GM20000 (cell line): ENCODE results near the gene BNC1.
"Not testable (repeated sequence)": the region's sequence is repeated elsewhere in the genome, so short reads cannot be mapped to it uniquely, and the experiment has no call there.

Source experiments
- DNase-seq: peaks from one replicate; pipeline ENCODE4 v3.0.0; 2012; ENCODE audit warnings: low spot score
- TF ChIP-seq, protein P1 (sequence below): IDR thresholded peaks from 2 replicates; pipeline ENCODE4 v1.5.1; 2012; ENCODE audit warnings: mild to moderate bottlenecking, control low read depth; ENCODE audit errors: extremely low read depth, missing control alignments

The BNC1 gene

DNA sequence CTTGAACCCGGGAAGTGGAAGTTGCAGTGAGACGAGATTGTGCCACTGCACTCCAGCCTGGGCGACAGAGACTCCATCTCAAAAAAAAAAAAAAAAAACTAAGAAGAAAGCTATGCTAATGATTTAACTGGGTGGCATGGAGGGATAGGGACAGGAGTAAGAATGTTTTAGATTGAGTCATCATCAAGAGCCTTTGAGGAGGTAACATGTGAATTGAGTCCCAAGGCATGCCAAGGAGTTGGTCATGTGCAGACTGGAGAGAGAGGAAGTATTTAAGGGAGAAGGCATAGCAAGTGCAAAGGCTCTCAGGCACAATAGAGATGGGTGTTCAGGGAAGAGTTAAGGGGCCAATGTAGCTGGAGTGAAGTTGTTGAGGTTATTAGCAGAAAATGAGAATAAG, 9.1 kb downstream of the BNC1 start:
- TF ChIP-seq, protein P1, sequence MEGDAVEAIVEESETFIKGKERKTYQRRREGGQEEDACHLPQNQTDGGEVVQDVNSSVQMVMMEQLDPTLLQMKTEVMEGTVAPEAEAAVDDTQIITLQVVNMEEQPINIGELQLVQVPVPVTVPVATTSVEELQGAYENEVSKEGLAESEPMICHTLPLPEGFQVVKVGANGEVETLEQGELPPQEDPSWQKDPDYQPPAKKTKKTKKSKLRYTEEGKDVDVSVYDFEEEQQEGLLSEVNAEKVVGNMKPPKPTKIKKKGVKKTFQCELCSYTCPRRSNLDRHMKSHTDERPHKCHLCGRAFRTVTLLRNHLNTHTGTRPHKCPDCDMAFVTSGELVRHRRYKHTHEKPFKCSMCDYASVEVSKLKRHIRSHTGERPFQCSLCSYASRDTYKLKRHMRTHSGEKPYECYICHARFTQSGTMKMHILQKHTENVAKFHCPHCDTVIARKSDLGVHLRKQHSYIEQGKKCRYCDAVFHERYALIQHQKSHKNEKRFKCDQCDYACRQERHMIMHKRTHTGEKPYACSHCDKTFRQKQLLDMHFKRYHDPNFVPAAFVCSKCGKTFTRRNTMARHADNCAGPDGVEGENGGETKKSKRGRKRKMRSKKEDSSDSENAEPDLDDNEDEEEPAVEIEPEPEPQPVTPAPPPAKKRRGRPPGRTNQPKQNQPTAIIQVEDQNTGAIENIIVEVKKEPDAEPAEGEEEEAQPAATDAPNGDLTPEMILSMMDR = no peak
- no peak for DNase-seq

DNA sequence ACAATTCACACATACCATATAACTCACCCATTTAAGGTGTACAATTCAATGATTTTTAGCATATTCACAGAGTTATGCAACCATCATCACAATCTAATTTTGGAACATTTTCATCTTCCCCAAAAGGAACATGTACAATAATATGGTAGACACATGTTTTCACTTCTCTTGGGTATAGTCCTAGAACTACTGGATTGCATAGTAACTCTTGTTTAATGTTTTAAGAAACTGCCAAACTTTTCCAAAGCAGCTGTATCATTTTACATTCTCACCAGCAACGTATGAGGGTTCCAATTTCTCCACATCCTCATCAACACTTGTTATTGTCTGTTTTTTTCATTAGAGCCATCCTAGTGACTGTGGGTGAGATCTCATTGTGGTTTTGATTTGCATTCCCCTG, 14.3 kb downstream of the BNC1 start:
- no peak for DNase-seq
- TF ChIP-seq, protein P1 = no peak

DNA sequence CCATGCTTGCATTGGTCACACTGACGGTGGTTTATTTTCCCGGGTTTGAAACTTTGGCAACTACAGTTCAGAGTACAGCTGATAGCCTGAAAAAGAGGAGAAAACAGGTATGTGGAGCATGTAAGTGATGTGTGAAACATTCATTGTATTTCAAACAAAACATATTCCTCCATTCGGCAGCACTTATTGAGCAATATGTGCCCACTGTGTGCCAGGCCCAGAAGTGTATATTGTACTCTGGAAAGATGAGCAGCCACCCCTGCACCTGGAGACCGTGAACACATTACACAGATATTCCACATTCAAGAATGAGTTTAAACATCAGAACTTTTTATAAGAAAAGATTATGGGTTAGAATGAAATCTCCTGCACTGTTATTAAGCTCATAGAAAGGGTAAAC, 16.3 kb downstream of the BNC1 start:
- TF ChIP-seq, protein P1 = no peak
- no peak for DNase-seq

DNA sequence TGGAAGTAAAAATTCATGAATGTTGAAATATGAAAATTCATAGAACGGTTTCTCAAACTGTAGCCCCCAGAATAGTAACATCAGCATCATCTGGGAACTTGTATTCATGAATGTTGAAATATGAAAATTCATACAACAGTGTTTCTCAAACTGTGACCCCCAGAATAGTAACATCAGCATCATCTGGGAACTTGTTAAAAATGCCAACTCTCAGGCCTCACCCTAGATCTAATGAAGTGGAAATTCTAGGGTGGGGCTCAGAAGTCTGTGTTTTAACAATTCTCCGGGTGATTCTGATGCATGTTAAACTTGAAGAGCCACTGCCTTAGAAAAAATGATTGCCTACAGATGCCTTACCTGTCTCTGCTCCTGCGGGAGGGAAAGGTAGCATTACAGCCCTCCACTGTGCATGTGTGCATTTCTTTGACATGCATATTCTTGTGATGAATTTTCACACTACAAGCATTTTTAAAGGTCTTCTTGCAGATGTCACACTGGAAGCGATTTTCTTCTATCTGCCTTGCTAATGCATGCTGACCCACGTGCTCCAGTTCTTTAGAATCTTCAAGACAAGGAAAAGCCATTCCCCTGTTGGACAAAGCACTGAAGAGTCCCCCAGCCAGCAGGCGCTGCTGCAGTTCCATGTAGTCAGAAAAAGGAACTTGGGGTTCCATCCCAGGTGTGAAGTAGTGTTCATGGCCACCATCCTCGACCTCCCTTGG, 21.7 kb downstream of the BNC1 start:
- no peak for DNase-seq
- TF ChIP-seq, protein P1 = no peak

DNA sequence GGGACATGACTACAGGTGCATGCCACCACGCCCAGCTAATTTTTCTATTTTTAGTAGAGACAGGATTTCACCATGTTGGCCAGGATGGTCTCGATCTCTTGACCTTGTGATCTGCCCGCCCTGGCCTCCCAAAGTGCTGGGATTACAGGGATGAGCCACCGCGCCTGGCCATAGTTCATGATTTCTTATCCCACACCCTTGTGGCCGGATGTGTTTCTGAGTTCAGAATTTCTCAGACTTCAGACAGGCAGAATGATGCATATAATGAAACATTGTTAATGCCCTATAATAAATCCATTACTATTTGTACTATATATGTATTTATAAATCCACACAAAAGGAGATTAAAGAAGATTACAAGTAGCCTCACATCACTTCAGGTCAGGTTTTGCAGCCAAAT, 22.3 kb downstream of the BNC1 start:
- not testable (repeated sequence) for DNase-seq

DNA sequence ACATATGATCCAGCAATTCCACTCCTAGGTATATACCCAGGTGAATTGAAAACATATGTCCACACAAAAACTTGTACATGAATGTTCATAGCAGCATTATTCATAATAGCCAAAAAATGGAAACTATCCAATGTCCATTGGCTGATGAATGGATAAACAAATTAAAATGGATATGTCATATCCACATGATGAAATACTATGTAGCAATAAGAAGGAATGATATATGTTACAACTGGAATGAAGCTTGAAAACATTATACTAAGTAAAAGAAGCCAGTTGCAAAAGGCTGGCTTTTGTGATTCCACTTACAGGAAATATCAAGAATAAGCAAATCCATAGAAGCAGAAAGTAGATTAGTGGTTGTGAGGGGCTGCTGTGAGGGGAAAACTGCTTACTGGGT, 33.7 kb downstream of the BNC1 start:
- DNase-seq = no peak
- TF ChIP-seq, protein P1 = no peak

DNA sequence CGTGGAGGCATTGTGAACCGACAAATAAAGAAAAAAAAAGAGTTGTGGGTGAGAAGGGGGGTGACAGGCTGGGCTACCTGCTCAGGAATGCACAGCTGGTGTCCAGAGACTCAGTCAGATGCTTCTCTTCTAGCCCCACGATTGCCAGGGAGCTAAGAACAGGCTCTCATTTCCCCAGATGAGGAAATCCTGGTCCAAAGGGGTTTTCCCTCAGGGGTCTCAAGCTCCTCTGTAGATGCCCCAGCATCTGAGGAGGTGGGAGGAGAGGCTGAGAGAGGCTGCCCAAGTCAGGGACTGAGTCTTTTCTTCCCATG, 35.5 kb downstream of the BNC1 start:
- DNase-seq = no peak
- TF ChIP-seq, protein P1 = no peak
